ENCODE measurements around the gene SPAG4. TPM values are rescaled to one million over a fixed set of nuclear protein-coding genes. Genes with fewer than 3 reads are reported as not detected.
A peak's percentile ranks its signal among the peaks of the same experiment; 100 is the strongest.

Gene SPAG4
- total RNA-seq, 1 donor from 2014 or later: 1.2 TPM

DNA sequence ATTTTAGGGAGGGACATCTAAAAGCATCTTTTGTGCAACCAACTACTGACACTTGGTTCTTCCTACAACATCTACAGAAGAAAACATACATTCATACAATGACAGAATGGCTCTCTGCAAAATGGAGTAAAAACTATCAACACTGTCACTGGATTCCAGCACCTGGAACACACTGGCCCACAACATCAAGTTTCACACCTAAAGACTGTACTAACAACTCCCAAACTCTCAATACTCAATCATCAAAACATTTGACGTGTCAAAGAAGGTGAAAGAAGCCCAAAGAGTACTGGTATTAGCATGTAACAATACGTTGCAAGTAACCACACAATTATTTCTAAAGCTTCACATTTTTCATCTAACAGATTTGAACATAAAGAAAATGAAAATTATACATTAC, 46.9 kb downstream of the SPAG4 start:
- no peak overlapping the region for H2AFZ ChIP-seq (ENCODE audit: low read depth, low read length)
- peaks cover 22% of the 10 kb centered on the region for H3K4me1 ChIP-seq (ENCODE audit: insufficient read depth, low read length)
- TF ChIP-seq EZH2 (IDR thresholded peaks at IDR 0.05; ENCODE audit: insufficient read depth, low read length): no peak
- TF ChIP-seq, protein P1, sequence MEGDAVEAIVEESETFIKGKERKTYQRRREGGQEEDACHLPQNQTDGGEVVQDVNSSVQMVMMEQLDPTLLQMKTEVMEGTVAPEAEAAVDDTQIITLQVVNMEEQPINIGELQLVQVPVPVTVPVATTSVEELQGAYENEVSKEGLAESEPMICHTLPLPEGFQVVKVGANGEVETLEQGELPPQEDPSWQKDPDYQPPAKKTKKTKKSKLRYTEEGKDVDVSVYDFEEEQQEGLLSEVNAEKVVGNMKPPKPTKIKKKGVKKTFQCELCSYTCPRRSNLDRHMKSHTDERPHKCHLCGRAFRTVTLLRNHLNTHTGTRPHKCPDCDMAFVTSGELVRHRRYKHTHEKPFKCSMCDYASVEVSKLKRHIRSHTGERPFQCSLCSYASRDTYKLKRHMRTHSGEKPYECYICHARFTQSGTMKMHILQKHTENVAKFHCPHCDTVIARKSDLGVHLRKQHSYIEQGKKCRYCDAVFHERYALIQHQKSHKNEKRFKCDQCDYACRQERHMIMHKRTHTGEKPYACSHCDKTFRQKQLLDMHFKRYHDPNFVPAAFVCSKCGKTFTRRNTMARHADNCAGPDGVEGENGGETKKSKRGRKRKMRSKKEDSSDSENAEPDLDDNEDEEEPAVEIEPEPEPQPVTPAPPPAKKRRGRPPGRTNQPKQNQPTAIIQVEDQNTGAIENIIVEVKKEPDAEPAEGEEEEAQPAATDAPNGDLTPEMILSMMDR (IDR thresholded peaks at IDR 0.05; ENCODE audit: insufficient read depth, low read depth, low read length): no peak
- no peaks in the 10 kb centered on the region for H3K9me3 Mint-ChIP-seq (ENCODE audit: unreplicated experiment)
- H3K4me3 ChIP-seq (ENCODE audit: insufficient read depth, low read depth, low read length): peak overlapping the region; percentile 89
- no peak overlapping the region for H3K27ac ChIP-seq (ENCODE audit: low read depth, low read length)
- H3K79me2 ChIP-seq (ENCODE audit: insufficient read depth, low read length): peaks cover 74% of the 10 kb centered on the region
- DNase-seq (ENCODE audit: low read depth) (no peak), FAIRE-seq (no peak)
- no peaks in the 10 kb centered on the region for H3K27me3 ChIP-seq (ENCODE audit: insufficient read depth, low read length)
- H3K27me3 Mint-ChIP-seq (ENCODE audit: low read depth, unreplicated experiment): no peaks in the 10 kb centered on the region
- no peaks in the 10 kb centered on the region for H3K9me3 ChIP-seq (ENCODE audit: insufficient read depth, low read depth, low read length)
- no peaks in the 10 kb centered on the region for H3K36me3 ChIP-seq (ENCODE audit: insufficient read depth, low read length)
- H3K27ac Mint-ChIP-seq (ENCODE audit: unreplicated experiment): no peak overlapping the region
- peaks cover 68% of the 10 kb centered on the region for H4K20me1 ChIP-seq (ENCODE audit: insufficient read depth, low read length)
- peak overlapping the region; percentile 97 for H3K4me2 ChIP-seq (ENCODE audit: low read length)
- H3K4me3 Mint-ChIP-seq (ENCODE audit: unreplicated experiment): peak overlapping the region; percentile 94
- H3K4me1 Mint-ChIP-seq (ENCODE audit: low read depth, unreplicated experiment): peaks cover 35% of the 10 kb centered on the region
- H3K36me3 Mint-ChIP-seq (ENCODE audit: low read depth, unreplicated experiment): no peaks in the 10 kb centered on the region
- peak overlapping the region; percentile 97 for H3K9ac ChIP-seq (ENCODE audit: low read length)

- H3K4me1 ChIP-seq (ENCODE audit: insufficient read depth, low read length): peaks cover 22% of the 10 kb centered on the region
- FAIRE-seq (no peak), DNase-seq (ENCODE audit: low read depth) (peak; percentile 25)
- TF ChIP-seq EZH2 (IDR thresholded peaks at IDR 0.05; ENCODE audit: insufficient read depth, low read length): no peak
- TF ChIP-seq, protein P1 (IDR thresholded peaks at IDR 0.05; ENCODE audit: insufficient read depth, low read depth, low read length): no peak
- H3K27ac Mint-ChIP-seq (ENCODE audit: unreplicated experiment): peak overlapping the region; percentile 95
- peak overlapping the region; percentile 83 for H2AFZ ChIP-seq (ENCODE audit: low read depth, low read length)
- peaks cover 34% of the 10 kb centered on the region for H3K4me1 Mint-ChIP-seq (ENCODE audit: low read depth, unreplicated experiment)
- peak overlapping the region; percentile 89 for H3K4me3 ChIP-seq (ENCODE audit: insufficient read depth, low read depth, low read length)
- H3K79me2 ChIP-seq (ENCODE audit: insufficient read depth, low read length): peaks cover 62% of the 10 kb centered on the region
- no peaks in the 10 kb centered on the region for H3K27me3 ChIP-seq (ENCODE audit: insufficient read depth, low read length)
- H3K36me3 Mint-ChIP-seq (ENCODE audit: low read depth, unreplicated experiment): peaks cover 4% of the 10 kb centered on the region
- peaks cover 56% of the 10 kb centered on the region for H4K20me1 ChIP-seq (ENCODE audit: insufficient read depth, low read length)
- H3K9ac ChIP-seq (ENCODE audit: low read length): peak overlapping the region; percentile 97
- H3K4me3 Mint-ChIP-seq (ENCODE audit: unreplicated experiment): peak overlapping the region; percentile 94
- no peaks in the 10 kb centered on the region for H3K36me3 ChIP-seq (ENCODE audit: insufficient read depth, low read length)
- H3K9me3 ChIP-seq (ENCODE audit: insufficient read depth, low read depth, low read length): no peaks in the 10 kb centered on the region
- no peaks in the 10 kb centered on the region for H3K27me3 Mint-ChIP-seq (ENCODE audit: low read depth, unreplicated experiment)
- H3K9me3 Mint-ChIP-seq (ENCODE audit: unreplicated experiment): no peaks in the 10 kb centered on the region
- H3K27ac ChIP-seq (ENCODE audit: low read depth, low read length): peak overlapping the region; percentile 92
- peak overlapping the region; percentile 97 for H3K4me2 ChIP-seq (ENCODE audit: low read length)
These were observed 48.2 kb downstream of the SPAG4 start for GRCh38 chr20:35663516-35664465.

Measured in astrocyte (in vitro differentiated cells and primary cell).